Activated T-cell treated with anti-CD3 and anti-CD28 coated beads, Interleukin-2, amount 50 U/mL, for 72 hours (primary cell): Measurements from ENCODE around the gene SMIM9. TPM values are rescaled to one million over a fixed set of nuclear protein-coding genes. Genes with fewer than 3 reads are reported as not detected.
A peak's percentile ranks its signal among the peaks of the same experiment; 100 is the strongest.

Source experiments
- ATAC-seq, 2 donors: fragments of 150-1000 bp; cut with Tn5 transposase; replicated peaks in 1 of 2; 2 replicates each; pipeline ENCODE4 v1.10.0; 2021; ENCODE audit warnings: moderate library complexity in 2 of 2, mild to moderate bottlenecking in 1 of 2
- DNase-seq, 2 donors: peaks; one replicate each; pipeline ENCODE4 v3.0.0; 2021 to 2022; ENCODE audit warnings: mixed read lengths in 1 of 2
- H3K27ac Mint-ChIP-seq: one replicate; pipeline ENCODE4 v1.8.0; 2022; ENCODE audit warnings: mild to moderate bottlenecking, moderate library complexity, mixed read lengths
- H3K27me3 Mint-ChIP-seq: one replicate; pipeline ENCODE4 v1.8.0; 2022; ENCODE audit warnings: low read depth, mixed read lengths
- H3K36me3 Mint-ChIP-seq, 2 donors: one replicate each; pipeline ENCODE4 v1.8.0; 2022; ENCODE audit warnings: mixed read lengths in 2 of 2, mild to moderate bottlenecking in 1 of 2; ENCODE audit not compliant: insufficient read depth in 2 of 2
- H3K4me1 Mint-ChIP-seq: one replicate; pipeline ENCODE4 v1.8.0; 2022; ENCODE audit warnings: low read depth, mixed read lengths
- H3K4me3 Mint-ChIP-seq, 2 donors: one replicate each; pipeline ENCODE4 v1.8.0; 2022; ENCODE audit warnings: mild to moderate bottlenecking in 2 of 2, mixed read lengths in 2 of 2, moderate library complexity in 2 of 2
- H3K9me3 Mint-ChIP-seq, 2 donors: one replicate each; pipeline ENCODE4 v1.8.0; 2022; ENCODE audit warnings: mixed read lengths in 2 of 2
- total RNA-seq, 2 donors: library from RNA; stranded (reverse); gene quantifications; one replicate each; pipeline ENCODE4 v1.2.3, GENCODE V29; 2022

SMIM9 gene
- total RNA-seq, 2 donors from 2014 or later, result not detected

DNA sequence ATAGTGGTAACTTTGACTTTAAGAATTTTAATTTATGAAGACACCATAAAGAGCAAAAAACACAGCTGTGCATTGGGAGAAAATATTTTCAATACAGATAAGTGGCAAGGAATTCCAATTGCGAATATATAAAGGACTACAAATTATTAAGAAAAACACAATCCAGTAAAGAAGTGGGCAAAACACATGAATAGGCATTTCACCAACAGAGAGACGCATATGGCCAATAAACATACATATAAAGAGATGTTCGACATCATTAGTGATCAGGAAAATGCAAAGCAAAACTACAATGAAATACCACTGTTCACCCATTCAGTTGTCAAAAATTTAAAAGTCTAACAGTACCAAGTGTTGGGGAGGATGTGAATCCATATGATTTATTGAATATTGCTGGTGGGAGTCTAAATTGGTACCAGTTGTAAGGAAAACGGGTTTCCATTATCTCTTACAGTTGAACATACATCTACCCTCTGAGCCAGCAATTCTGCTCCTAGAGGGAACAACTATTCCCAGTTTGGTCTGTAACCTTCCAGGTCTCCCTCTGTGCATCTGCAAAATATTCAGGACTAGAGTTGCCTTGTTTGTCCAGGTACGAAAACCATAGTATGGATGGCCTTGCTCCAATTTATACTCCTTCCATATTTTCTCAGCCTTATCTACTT is 27.5 kb downstream of the SMIM9 start:
- Mint-ChIP-seq H3K4me1 (peaks cover 37% of the 10 kb centered on the region), H3K9me3 (peaks cover 0 to 3% of the 10 kb centered on the region in 2 donors), H3K27ac (no peak overlapping the region), H3K27me3 (peaks cover 17% of the 10 kb centered on the region), H3K36me3 (no peaks in the 10 kb centered on the region), H3K4me3 (no peak overlapping the region)
- ATAC-seq (no peak), DNase-seq (no peak)

DNA sequence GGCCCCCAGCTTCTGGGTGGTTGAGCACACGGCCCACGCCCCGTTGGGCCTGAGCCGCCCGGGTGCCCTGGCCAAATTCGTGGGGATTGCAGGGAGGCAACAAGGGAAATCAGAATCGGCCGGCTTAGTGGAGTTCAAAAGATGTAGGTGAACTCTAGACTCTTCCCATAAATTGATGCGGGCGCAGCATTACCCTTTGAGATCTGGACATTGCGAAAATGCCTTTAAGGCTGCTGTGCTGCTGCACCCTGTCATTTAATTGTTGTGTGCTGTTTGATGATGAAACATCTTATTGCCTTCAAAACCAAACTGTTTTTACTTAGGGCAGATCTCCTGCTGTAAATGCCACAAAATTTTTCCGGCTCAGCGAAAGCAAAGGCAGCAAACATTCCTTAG is 28.8 kb downstream of the SMIM9 start:
- peak overlapping the region; percentile 88 to 89 for H3K4me3 Mint-ChIP-seq
- peaks cover 45% of the 10 kb centered on the region for H3K4me1 Mint-ChIP-seq
- peaks cover 12% of the 10 kb centered on the region for H3K27me3 Mint-ChIP-seq
- no peak for DNase-seq
- no peaks in the 10 kb centered on the region for H3K36me3 Mint-ChIP-seq
- no peak for ATAC-seq
- H3K27ac Mint-ChIP-seq, result peak overlapping the region; percentile 19
- peaks cover 0 to 3% of the 10 kb centered on the region in 2 donors for H3K9me3 Mint-ChIP-seq

DNA sequence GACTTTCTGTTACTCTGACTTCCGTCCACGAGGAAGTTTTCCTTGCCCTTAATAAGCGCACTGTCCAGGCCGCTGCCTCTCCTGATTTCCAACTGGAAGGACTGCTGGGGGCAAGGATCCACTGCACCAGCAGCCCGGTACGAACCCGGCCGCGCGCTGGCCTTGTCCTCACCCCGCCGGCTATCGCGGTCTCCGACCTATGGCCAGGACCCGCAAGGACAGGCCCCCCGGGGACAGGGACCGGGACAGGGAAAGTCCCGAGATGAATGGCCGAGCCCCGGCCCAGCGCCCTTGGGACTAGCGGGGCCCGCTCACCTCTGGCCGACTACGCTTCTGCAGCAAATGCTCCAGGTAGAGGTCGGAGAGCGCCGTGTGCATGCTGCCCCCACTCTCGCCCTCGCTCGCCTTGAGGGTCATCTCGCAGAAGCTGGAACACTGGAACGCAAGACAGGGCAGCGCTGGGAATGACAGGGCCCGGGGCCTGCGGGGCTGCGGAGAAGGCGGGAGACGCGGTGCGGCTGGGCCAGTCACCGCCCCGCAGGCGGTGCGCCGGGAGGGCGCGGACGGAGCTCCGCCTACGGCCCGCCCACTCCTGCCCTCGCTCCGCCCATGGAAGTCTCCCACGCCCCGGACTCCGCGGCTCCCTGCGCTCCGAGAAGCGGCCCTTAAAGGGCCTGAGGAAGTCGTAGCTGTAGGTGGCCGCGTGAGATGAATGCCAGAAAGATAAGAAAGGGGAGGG is 29.3 kb downstream of the SMIM9 start, which contains the start of gene MPP1:
Gene MPP1 (minus strand): TSS at position 529 of the 739 bp plus-strand sequence. CDS start 112 bp downstream, at position 417.
- Mint-ChIP-seq H3K27me3 (peaks cover 12% of the 10 kb centered on the region), H3K36me3 (no peaks in the 10 kb centered on the region), H3K9me3 (peaks cover 0 to 3% of the 10 kb centered on the region in 2 donors), H3K4me1 (peaks cover 51% of the 10 kb centered on the region), H3K27ac (peak within 1 kb of the TSS; percentile 19), H3K4me3 (peak within 1 kb of the TSS; percentile 88 to 89)
- ATAC-seq (peak; percentile 85 to 86), DNase-seq (peak; percentile 78 to 85)

GRCh38 chrX:154804261-154804956 is 30.1 kb downstream of the SMIM9 start:
- Mint-ChIP-seq H3K9me3 (peaks cover 0 to 3% of the 10 kb centered on the region in 2 donors), H3K4me3 (peak overlapping the region; percentile 88 to 89), H3K27ac (no peak overlapping the region), H3K4me1 (peaks cover 52% of the 10 kb centered on the region), H3K27me3 (peaks cover 19% of the 10 kb centered on the region), H3K36me3 (no peaks in the 10 kb centered on the region)
- DNase-seq (no peak), ATAC-seq (no peak)

DNA sequence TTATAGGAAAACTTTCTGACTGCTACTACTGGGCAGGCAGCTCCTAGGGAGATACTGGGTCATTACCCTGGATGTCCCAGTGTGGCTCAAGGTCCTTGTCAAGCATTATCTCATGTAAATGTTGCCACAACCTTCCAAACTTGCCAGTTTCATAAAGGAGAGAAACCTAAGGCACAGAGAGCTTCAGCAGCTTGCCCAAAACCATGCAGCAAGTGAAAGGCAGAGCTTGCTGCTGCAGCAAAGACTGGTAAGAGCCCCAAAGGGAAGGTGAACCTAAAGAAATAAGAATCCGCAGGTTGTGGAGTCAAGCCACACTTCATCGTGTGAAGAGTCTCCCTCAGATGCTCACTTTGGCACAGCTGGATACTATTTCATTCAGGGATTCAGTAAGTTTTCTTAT is 31.5 kb downstream of the SMIM9 start:
- Mint-ChIP-seq H3K4me3 (peak overlapping the region; percentile 32 to 88), H3K27me3 (peaks cover 19% of the 10 kb centered on the region), H3K9me3 (peaks cover 0 to 3% of the 10 kb centered on the region in 2 donors), H3K27ac (no peak overlapping the region), H3K36me3 (no peaks in the 10 kb centered on the region), H3K4me1 (peaks cover 66% of the 10 kb centered on the region)
- DNase-seq (no peak), ATAC-seq (no peak)

DNA sequence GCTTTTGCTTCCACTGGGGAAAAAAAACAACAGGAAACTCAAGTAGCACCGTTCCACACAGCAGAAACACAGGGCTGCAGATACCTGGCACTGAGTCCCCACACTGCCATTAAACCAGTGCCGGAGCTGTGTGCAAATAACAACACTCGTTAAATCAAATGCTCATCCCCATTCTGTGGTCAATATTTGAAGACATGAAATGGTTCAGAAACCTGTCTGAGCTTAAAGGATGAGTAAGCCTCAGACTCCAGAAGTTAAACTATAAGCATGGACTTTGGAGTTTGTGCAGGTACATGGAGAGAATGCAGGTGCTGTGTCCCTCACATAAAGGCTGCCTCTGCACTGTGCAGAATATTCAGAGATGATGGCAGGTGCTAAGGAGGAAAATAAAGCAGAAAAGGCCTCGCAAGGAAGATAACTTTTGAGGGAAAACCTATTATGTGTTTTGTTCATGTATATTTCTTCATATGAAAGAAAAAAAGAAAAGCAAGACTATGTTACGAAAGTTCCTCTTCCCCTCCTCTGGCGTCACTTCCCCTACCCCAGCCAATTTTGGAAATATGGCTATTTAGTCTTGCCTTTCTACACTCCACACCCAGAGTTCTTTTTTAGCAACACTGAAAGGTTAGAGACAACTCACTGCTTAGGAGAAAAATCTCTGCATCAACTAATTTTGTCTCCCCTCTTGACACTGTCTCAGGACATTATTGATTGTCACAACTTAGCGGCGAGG is 33.8 kb downstream of the SMIM9 start:
- H3K9me3 Mint-ChIP-seq, result no peaks in the 10 kb centered on the region
- peaks cover 79% of the 10 kb centered on the region for H3K4me1 Mint-ChIP-seq
- ATAC-seq (no peak), DNase-seq (no peak)
- H3K27me3 Mint-ChIP-seq, result peaks cover 20% of the 10 kb centered on the region
- H3K4me3 Mint-ChIP-seq, result peak overlapping the region; percentile 69 to 78
- H3K27ac Mint-ChIP-seq, result no peak overlapping the region
- H3K36me3 Mint-ChIP-seq, result no peaks in the 10 kb centered on the region

DNA sequence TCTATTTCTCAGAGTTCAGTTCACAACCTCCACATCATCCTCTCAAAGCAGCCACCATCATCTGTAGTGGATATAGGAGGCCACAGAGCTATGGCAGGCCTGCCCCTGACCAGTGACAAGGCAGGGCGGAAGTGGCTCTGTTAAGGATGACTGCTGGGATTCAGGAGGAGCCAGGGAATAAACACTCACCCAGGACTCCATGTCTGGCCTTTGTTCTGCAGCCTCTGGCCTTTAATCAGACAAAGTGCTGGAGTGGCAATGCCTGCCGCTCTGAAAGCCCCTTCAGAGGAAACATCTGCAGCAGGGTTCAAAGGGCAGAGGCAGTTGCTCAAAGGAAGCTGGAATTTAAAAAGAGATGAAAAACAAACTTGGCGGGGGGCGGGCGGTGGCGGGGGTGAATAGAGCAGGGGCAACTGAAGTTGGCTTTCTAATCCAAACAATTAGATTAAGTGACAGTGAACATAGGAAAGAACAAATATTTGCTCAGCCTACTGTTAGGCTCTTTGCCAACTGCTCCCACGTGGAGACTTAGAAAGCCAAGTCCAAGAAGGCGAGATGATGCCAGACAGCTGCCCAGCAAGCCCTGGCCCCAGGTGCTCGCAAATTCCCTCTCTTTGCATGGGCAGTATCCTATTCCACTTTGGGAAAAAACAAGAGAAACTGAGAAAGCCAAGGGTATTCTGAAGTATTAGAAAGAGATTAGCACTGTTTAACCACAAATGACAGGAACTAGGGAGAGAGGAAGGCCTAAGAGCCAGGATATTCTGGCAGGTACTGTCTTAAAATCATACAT is 34.7 kb downstream of the SMIM9 start:
- peaks cover 77% of the 10 kb centered on the region for H3K4me1 Mint-ChIP-seq

GRCh38 chrX:154797006-154797405 is 37.5 kb downstream of the SMIM9 start:
- no peak overlapping the region for H3K27ac Mint-ChIP-seq
- H3K27me3 Mint-ChIP-seq, result peaks cover 20% of the 10 kb centered on the region
- H3K4me1 Mint-ChIP-seq, result peaks cover 53% of the 10 kb centered on the region
- H3K9me3 Mint-ChIP-seq, result no peaks in the 10 kb centered on the region
- ATAC-seq, result no peak
- no peaks in the 10 kb centered on the region for H3K36me3 Mint-ChIP-seq
- no peak overlapping the region for H3K4me3 Mint-ChIP-seq
- DNase-seq, result no peak

More for the DNA sequence above, 34.7 kb downstream of the SMIM9 start:
- H3K4me3 Mint-ChIP-seq, result peak overlapping the region; percentile 69 to 78
- H3K9me3 Mint-ChIP-seq, result no peaks in the 10 kb centered on the region
- ATAC-seq (no peak), DNase-seq (no peak)
- no peaks in the 10 kb centered on the region for H3K36me3 Mint-ChIP-seq
- peak overlapping the region; percentile 90 for H3K27ac Mint-ChIP-seq
- peaks cover 20% of the 10 kb centered on the region for H3K27me3 Mint-ChIP-seq

DNA sequence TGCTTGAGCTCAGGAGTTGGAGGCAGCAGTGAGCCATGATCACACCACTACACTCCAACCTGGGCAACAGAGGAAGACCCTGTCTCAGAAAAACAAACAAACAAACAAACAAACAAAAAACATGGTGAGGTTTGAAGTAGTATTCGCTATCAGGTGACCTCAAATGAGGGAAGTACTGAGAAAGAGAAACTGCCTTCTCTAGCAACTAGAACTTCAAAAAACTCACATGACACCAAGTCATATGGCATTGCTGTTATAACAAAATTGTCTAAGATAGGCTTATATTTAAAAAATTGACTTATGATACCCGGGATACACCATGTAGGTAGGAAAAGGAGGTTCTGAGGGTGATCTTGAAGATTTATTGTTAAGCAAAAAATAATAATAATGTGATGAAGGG is 39.4 kb downstream of the SMIM9 start:
- Mint-ChIP-seq H3K4me3 (no peak overlapping the region), H3K4me1 (peaks cover 37% of the 10 kb centered on the region), H3K9me3 (no peaks in the 10 kb centered on the region), H3K27me3 (peaks cover 19% of the 10 kb centered on the region), H3K27ac (no peak overlapping the region), H3K36me3 (no peaks in the 10 kb centered on the region)
- ATAC-seq (no peak), DNase-seq (no peak)

DNA sequence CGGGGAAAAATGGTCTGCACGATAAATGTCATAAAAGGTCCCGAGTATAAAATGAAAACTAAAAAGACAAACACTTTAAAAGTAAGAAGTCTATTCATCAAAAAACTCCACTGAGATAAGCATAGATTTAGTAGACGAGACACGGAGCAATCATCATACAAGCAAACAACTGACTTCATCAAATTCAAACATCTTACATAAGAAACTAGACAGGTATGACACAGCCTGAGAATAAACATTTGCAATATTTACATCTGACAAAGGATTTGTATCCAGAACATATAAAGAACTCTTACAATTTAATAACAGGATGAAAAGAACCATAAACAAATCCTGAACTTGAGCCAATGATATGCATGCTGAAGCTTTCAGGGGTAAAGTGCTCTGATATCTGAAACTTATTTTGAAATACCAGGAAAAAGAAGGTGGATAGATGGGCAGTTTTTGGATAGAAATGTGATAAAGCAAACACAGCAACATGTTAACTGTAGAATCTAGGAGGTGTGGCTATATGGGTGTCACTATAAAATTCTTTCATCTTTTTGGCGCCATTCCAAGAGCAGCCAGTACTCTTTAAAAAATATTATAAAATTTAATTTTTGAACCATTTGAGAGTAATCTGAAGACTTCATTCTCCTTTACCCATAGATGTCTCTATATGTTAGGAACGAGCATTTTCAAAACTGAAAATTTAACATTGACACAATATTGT is 41.2 kb downstream of the SMIM9 start:
- ATAC-seq (no peak), DNase-seq (no peak)
- Mint-ChIP-seq H3K4me1 (peaks cover 20% of the 10 kb centered on the region), H3K27ac (no peak overlapping the region), H3K27me3 (peaks cover 8% of the 10 kb centered on the region), H3K9me3 (no peaks in the 10 kb centered on the region), H3K4me3 (no peak overlapping the region), H3K36me3 (no peaks in the 10 kb centered on the region)

DNA sequence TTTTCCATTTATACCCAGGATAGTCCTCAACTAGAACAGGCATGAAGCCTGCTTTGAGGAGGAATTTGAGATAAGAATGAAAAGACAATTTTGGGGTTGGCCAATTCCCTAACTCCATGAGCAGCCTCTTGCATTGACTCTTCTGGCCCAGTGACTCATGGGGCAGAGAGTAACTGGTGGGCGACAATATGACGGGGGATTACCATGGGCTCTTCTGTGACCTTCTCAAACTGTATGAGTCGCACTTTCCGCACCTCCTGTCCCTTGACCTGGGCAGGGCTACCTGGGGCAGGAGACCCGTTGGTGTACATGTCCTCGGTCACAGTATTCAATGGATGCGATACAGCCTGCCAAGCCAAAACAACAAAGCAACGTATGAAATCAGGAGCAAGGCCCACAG is 42.5 kb downstream of the SMIM9 start:
- H3K27me3 Mint-ChIP-seq, result peaks cover 7% of the 10 kb centered on the region
- no peak overlapping the region for H3K27ac Mint-ChIP-seq
- peaks cover 7% of the 10 kb centered on the region for H3K4me1 Mint-ChIP-seq
- no peaks in the 10 kb centered on the region for H3K9me3 Mint-ChIP-seq
- ATAC-seq (peak; percentile 47 to 69), DNase-seq (peak in 1 of 2 donors; percentile 25)
- H3K4me3 Mint-ChIP-seq, result no peak overlapping the region
- H3K36me3 Mint-ChIP-seq, result no peaks in the 10 kb centered on the region

GRCh38 chrX:154791467-154791866 is 43.0 kb downstream of the SMIM9 start:
- peaks cover 3% of the 10 kb centered on the region for H3K4me1 Mint-ChIP-seq
- H3K4me3 Mint-ChIP-seq, result no peak overlapping the region
- ATAC-seq (no peak), DNase-seq (no peak)
- no peak overlapping the region for H3K27ac Mint-ChIP-seq
- H3K36me3 Mint-ChIP-seq, result no peaks in the 10 kb centered on the region
- H3K9me3 Mint-ChIP-seq, result no peaks in the 10 kb centered on the region
- H3K27me3 Mint-ChIP-seq, result peaks cover 2% of the 10 kb centered on the region
